Measurements from ENCODE around the gene HUNK.

HUNK gene

DNA sequence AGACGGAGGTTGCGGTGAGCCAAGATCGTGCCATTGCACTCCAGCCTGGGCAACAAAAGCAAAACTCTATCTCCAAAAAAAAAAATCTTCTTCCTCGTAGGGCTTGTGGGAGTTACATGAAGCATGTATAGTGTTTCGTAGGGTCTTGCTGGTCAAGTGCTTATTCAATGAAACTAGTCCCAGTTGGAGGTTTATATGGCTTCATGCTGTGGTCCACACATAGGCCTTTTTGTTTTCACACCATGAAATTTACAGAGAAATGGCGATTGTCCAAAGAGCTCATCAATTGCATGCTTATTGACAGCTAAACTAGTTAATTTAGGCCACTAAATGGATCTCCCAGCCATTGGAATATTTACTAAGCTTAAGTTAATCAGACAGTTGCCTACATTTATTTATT is 29.6 kb downstream of the HUNK start:
- DNase-seq (ENCODE audit: insufficient read length, low spot score) (no peak), FAIRE-seq (no peak)

DNA sequence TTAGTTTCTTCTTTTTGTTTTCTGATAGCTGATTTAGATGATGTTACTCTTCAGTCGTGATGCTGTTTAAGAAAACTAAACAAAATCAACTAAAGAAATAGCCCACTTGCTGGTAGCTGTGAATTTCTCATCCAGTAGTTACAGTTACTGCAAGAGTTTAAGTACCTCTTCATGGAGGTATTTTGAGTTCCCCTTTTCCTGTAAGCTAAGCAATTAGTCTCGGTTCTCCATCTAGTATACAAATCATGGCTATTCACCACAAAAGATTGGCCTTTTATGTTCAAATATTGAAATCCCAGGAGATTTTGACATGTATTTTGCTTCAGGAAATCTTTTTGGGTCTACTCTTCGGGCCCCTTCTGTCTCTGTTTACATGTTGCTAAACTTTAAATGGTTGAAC is 31.1 kb downstream of the HUNK start:
- DNase-seq (ENCODE audit: insufficient read length, low spot score) (no peak), FAIRE-seq (no peak)
- TF ChIP-seq, protein P1, sequence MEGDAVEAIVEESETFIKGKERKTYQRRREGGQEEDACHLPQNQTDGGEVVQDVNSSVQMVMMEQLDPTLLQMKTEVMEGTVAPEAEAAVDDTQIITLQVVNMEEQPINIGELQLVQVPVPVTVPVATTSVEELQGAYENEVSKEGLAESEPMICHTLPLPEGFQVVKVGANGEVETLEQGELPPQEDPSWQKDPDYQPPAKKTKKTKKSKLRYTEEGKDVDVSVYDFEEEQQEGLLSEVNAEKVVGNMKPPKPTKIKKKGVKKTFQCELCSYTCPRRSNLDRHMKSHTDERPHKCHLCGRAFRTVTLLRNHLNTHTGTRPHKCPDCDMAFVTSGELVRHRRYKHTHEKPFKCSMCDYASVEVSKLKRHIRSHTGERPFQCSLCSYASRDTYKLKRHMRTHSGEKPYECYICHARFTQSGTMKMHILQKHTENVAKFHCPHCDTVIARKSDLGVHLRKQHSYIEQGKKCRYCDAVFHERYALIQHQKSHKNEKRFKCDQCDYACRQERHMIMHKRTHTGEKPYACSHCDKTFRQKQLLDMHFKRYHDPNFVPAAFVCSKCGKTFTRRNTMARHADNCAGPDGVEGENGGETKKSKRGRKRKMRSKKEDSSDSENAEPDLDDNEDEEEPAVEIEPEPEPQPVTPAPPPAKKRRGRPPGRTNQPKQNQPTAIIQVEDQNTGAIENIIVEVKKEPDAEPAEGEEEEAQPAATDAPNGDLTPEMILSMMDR (IDR thresholded peaks at IDR 0.05; ENCODE audit: insufficient read depth, missing control alignments) = no peak

More for the DNA sequence above, 29.6 kb downstream of the HUNK start:
- TF ChIP-seq, protein P1 (IDR thresholded peaks at IDR 0.05; ENCODE audit: insufficient read depth, missing control alignments) = no peak

DNA sequence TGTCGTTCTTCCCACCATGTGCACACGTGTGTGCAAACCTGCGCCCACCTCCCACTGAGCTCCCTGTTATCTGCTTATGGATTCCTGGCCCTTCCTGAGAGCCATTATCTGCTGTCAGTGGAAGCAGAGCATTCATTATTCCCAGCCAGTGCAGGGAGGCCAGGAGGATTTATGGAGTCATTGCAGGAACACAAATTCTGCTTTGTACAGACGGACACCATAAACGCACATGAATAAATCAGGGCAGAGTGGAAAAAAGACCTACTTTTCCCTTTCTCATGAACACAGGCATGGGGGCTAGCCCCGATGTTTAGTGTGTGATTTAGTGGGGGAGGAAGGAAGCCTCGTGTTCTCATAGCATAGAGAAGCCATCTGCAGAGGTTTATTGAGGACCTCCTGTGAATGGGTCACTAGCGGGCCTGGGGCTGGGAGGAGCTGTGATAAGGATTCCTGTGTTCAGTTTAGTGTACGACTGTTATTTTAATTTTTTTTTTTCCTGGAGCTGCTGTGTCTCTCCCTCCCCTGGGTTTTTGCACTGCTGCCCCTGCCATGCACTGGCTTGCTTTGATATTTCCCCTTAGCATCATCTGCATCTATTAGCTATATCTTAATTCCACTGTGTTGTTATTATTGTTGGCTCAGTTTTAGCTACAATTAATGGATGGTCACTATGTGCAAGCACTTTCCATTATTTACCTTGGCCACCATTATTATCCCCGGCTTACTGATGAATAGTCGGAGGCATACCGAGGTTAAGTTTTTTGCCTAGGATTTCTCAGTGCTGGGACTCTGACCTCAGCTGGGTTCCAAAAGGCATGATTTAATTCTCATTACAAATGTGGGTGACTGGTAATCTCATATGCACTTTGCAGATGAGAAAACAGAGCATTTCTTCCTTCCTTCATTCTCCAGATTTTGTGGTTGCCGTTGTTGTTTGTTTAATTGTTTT is 33.0 kb downstream of the HUNK start:
- no peak for DNase-seq (ENCODE audit: insufficient read length, low spot score)
- TF ChIP-seq, protein P1 (IDR thresholded peaks at IDR 0.05; ENCODE audit: insufficient read depth, missing control alignments) = no peak
- FAIRE-seq = no peak

DNA sequence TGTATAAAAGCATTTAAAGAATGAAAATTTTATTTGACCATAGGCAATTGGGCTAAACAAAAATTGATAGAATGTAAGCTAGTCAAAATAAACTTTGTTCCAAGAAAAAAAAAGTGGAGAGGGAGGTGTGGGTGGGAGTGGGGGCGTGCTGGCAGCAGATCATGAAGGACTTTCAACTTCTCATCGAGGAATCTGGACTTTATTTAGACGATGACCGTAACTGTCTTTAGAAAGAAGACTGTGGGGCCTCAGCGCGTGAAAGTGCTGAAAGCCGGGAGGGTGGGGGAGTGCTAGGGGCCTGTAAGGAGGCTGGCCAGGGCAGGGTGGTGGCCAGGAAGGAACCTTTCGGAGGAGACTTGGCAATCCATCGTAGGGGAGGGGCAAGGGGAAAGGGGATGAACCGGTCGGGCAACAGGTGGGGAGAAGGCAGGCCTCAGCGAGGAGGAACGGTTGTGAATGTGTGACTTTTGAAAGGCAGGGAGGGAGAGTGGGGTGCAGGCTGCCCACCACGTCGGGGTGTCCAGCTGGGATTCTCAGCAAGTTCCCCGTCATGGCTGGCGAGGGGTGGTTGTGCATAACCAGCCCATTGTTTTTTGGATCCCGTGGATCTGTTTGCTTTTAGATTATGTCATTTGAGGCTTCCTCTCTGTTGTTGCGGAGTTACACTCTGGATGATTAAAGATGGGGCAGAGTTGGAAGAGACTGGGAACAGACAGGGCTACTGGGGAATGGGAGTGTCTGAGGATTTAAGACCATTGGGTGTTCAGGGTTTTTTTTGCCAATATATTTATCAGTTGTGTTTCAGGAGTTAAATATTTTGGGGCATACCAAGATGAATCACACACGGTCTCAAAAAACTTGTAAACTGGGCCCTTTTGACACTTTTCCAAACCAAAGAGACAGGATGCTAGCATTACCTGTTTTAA is 35.5 kb downstream of the HUNK start:
- TF ChIP-seq, protein P1 (IDR thresholded peaks at IDR 0.05; ENCODE audit: insufficient read depth, missing control alignments) = no peak
- FAIRE-seq = no peak

DNA sequence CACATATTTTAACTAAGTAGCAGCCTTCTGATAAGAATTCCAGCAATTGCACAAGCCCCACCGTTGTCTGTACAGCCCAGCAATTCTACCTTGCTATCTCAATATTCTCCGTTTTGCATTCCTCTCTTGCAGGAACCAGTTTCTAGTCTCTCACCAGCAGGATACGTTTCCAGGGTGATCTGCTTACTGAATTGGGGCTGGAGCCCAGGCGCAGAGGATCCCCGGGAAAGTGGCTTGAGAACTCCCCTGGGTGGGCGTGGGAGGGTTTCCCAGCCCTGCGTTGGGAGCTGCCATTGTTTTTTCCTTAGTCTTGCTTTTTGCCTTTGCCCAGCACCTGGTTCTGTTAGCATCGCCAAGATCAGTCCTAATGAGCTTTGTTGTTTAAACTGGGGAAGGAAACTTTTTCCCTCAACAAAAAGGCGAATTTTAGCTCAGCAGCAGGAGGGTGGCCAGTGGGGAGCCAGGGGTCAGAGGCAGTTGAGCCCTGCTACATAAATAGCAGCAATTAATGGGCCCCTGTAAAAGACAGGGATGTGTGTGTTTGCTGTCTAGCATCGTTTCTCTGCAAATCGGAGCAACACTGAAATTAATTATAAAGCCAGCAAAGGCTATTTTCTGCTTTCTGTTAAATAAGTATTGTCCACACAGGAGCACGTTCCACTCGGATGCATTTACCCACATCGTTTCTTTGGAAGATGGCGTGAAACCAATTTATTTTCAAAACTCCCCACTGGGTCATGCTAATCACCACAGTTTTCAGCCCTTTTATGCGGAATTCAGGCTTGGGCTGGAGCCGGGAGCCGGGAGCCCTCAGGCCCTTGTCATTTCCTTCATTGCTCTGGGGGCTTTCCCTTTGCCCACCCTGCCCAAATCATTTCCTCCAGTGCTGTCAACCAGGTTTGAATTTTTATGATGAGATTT is 36.6 kb downstream of the HUNK start:
- DNase-seq (ENCODE audit: insufficient read length, low spot score) (no peak), FAIRE-seq (no peak)
- TF ChIP-seq, protein P1 (IDR thresholded peaks at IDR 0.05; ENCODE audit: insufficient read depth, missing control alignments) = no peak

More for the DNA sequence above, 35.5 kb downstream of the HUNK start:
- no peak for DNase-seq (ENCODE audit: insufficient read length, low spot score)

DNA sequence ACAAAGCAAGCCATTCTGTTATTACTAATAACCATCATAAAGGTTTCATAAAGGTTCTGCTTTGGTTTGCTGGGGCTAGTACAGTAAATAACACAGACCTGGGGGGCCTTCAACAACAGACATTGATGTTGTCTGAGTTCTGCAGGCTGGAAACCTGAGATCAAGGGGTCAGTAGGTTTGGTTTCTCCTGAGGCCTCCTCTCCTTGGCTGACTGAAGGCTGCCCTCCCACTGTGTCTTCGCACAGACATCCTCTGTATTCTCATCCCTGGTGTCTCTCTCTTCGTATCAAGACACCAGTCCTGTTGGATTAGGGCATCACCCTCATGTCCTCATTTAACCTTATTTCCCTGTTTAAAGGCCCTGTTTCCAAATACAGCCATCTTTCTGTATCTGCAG is 37.3 kb downstream of the HUNK start:
- TF ChIP-seq, protein P1 (IDR thresholded peaks at IDR 0.05; ENCODE audit: insufficient read depth, missing control alignments) = no peak
- DNase-seq (ENCODE audit: insufficient read length, low spot score) (no peak), FAIRE-seq (no peak)

Measured in D721Med (cell line).